Esophagus mucosa (tissue), 1 donor: ENCODE results near the gene NLGN4Y. TPM values are rescaled to one million over a fixed set of nuclear protein-coding genes. Genes with fewer than 3 reads are reported as not detected.
"Not testable (repeated sequence)": the region's sequence is repeated elsewhere in the genome, so short reads cannot be mapped to it uniquely, and the experiment has no call there.

Experiments
- ATAC-seq: fragments of 200-7000 bp; cut with Tn5 transposase; one replicate; pipeline ENCODE4 v1.9.1; 2020
- total RNA-seq: library from RNA; stranded (reverse); gene quantifications from one replicate; pipeline ENCODE4 v1.2.4, GENCODE V29; 2023
- donor health status: DM: yes; HTN: yes; CAD: no.

Gene NLGN4Y
- total RNA-seq, 1 donor from 2014 or later, result not detected

DNA sequence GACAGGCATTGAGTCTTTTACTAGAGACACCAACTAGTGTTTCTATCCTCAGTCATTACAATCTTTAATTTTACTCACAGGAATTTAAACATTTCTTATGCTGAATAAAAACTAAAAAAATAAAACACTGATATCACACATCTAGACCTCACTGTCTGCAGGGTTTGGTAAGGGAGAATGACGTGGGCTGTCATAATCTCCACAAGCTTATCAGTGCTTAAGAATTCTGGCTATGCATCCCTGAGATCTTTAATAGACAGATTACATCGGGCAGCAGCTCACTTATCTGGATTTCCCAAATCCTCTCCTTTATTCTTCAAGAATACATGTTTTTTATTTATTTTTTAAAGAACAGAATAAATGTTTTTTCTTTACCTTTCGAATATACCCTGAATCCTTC lies 313.1 kb downstream of the NLGN4Y start:
- no peak for ATAC-seq

DNA sequence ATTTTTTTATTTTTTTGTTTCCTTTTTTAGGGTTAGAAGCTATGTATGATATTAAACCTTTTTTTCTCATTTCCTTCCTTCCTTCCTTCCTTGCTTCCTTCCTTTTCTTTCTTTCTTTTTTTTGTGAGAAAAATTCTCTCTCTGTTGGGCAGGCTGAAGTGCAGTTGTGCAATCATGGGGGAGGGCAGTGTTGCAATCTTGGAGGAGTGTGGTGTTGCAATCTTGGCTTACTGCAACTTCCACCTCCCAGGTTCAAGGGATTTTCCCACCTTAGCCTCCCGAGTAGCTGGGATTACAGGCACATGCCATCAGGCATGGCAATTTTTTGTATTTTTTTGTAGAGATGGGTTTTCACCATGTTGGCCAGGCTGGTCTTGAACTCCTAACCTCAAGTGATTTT lies 326.4 kb downstream of the NLGN4Y start:
- ATAC-seq, result no peak

- ATAC-seq, result no peak
These were observed 336.1 kb downstream of the NLGN4Y start for GRCh38 chrY:14860448-14860847.

GRCh38 chrY:14861033-14861432 lies 336.7 kb downstream of the NLGN4Y start:
- not testable (repeated sequence) for ATAC-seq

- ATAC-seq, result no peak
These were observed 347.6 kb downstream of the NLGN4Y start for GRCh38 chrY:14871971-14872370.
